ENCODE measurements around the gene FAM217A.

DNA sequence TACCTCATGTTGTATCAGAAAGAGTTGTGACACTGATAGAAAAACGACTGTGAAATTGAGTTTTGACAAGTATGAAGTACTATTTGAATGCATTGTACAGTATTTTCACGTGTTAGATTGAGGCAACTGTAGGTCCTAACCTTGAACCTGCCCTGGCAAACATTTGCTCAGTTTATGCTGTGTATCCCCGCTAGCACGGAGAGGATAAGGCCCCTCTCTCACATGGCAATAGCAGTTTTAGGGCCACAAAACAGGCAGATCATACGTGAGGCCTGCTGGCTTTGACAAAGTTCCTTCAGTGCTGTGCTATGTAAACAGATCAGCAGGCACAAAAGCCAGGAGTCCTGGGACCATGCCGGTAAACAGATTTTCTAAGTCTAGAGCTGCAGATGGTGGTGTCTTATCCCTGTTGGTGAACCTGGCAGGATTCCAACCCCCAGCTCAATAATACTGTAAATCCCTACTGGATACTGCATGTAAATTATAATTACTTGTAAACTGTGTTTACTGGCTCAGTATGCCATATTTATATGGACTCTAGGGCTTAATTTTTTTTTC, 23.8 kb upstream of the FAM217A start:
- TF ChIP-seq, protein P1, sequence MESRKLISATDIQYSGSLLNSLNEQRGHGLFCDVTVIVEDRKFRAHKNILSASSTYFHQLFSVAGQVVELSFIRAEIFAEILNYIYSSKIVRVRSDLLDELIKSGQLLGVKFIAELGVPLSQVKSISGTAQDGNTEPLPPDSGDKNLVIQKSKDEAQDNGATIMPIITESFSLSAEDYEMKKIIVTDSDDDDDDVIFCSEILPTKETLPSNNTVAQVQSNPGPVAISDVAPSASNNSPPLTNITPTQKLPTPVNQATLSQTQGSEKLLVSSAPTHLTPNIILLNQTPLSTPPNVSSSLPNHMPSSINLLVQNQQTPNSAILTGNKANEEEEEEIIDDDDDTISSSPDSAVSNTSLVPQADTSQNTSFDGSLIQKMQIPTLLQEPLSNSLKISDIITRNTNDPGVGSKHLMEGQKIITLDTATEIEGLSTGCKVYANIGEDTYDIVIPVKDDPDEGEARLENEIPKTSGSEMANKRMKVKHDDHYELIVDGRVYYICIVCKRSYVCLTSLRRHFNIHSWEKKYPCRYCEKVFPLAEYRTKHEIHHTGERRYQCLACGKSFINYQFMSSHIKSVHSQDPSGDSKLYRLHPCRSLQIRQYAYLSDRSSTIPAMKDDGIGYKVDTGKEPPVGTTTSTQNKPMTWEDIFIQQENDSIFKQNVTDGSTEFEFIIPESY (IDR thresholded peaks at IDR 0.05; ENCODE audit: extremely low read depth, insufficient replicate concordance, low read length), result no peak
- TF ChIP-seq ZNF274 (IDR thresholded peaks at IDR 0.05; ENCODE audit: low read depth, low read length), result no peak
- TF ChIP-seq, protein P2, sequence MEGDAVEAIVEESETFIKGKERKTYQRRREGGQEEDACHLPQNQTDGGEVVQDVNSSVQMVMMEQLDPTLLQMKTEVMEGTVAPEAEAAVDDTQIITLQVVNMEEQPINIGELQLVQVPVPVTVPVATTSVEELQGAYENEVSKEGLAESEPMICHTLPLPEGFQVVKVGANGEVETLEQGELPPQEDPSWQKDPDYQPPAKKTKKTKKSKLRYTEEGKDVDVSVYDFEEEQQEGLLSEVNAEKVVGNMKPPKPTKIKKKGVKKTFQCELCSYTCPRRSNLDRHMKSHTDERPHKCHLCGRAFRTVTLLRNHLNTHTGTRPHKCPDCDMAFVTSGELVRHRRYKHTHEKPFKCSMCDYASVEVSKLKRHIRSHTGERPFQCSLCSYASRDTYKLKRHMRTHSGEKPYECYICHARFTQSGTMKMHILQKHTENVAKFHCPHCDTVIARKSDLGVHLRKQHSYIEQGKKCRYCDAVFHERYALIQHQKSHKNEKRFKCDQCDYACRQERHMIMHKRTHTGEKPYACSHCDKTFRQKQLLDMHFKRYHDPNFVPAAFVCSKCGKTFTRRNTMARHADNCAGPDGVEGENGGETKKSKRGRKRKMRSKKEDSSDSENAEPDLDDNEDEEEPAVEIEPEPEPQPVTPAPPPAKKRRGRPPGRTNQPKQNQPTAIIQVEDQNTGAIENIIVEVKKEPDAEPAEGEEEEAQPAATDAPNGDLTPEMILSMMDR (IDR thresholded peaks at IDR 0.05 in 2 of 3, conservative IDR thresholded peaks at IDR 0.05 in 1 of 3; ENCODE audit: borderline replicate concordance in 1 of 3, insufficient read depth in 1 of 3, low read depth in 2 of 3, low read length in 2 of 3), result no peak
- TF ChIP-seq EZH2phosphoT487 (IDR thresholded peaks at IDR 0.05; ENCODE audit: borderline replicate concordance), result no peak
